SK-N-SH (cell line): ENCODE data around the gene RWDD3.

Source experiments
- CTCF ChIP-seq: fragments of 200-600 bp; sonication (generic); IDR thresholded peaks from 2 replicates; pipeline ENCODE4 v1.6.1; 2017; ENCODE audit warnings: antibody characterized with exemption, mild to moderate bottlenecking, moderate library complexity
- EP300 ChIP-seq, 2 experiments: IDR thresholded peaks; 2 replicates each; pipeline versions ENCODE4 v1.4.0 to v1.6.1; 2012; ENCODE audit warnings: borderline replicate concordance in 1 of 2, low read depth in 1 of 2, low read length in 1 of 2
- MAX ChIP-seq: IDR thresholded peaks from 2 replicates; pipeline ENCODE4 v1.4.0; 2012; ENCODE audit warnings: low read depth
- POLR2AphosphoS5 ChIP-seq: IDR thresholded peaks from 2 replicates; pipeline ENCODE4 v1.6.1; 2012; ENCODE audit warnings: low read depth, low read length
- RFX5 ChIP-seq: IDR thresholded peaks from 2 replicates; pipeline ENCODE4 v1.6.1; 2012; ENCODE audit warnings: mild to moderate bottlenecking, improper control_type of control experiment, low read length
- TAF1 ChIP-seq: IDR thresholded peaks from 2 replicates; pipeline ENCODE4 v1.6.1; 2012; ENCODE audit warnings: low read depth, mild to moderate bottlenecking, low read length, moderate library complexity, borderline replicate concordance

GRCh38 chr1:95201905-95202304 is 32.1 kb upstream of the RWDD3 start:
- TF ChIP-seq CTCF (no peak), TAF1 (no peak), RFX5 (no peak), POLR2AphosphoS5 (no peak), MAX (no peak), EP300 (IDR thresholded peaks at IDR 0.05; ENCODE audit: borderline replicate concordance in 1 of 2, low read depth in 1 of 2, low read length in 1 of 2) (no peak)
